NCI-H1436 treated with DMSO at 0.1 percent for 48 hours (cell line): ENCODE results near the gene EPHB3.
"Not testable (repeated sequence)": the region's sequence is repeated elsewhere in the genome, so short reads cannot be mapped to it uniquely, and the experiment has no call there.

Experiments
- DNase-seq: peaks from one replicate; lab custom pipeline; 2025; lab: John Stamatoyannopoulos, UW

EPHB3 gene

DNA sequence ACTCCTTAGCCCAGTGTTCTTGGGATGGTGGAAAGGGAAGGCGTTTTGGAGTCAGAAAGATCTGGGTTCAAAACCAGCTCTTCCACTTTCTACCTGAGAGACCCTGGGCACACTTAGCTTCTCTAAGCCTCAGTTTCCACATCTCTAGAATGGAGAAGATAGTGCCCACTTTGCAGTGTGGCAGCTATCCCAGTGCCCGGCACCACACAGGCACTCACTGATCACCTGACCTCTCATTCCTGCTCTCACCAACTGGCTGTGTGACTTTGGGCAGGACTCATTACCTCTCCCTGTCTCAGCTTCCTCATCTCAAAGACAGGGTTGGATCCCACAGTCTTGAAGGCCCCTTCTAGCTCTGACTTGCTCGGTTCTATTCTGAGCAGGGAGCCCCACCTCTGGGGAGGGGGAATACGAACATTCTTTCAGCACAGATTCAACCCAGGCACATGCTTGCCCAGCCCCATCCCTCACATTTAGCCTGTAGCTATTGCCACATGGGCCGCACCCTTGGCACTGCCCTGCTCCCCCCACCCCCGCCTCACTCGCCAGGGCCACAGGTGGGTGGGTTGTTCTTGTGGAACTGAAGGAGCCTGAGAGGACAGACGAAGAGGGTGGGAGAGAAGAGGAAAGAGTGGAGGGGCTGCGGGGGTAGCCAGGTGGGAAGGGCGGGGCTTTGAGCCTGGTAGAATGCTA, 39.2 kb downstream of the EPHB3 start:
- no peak for DNase-seq

DNA sequence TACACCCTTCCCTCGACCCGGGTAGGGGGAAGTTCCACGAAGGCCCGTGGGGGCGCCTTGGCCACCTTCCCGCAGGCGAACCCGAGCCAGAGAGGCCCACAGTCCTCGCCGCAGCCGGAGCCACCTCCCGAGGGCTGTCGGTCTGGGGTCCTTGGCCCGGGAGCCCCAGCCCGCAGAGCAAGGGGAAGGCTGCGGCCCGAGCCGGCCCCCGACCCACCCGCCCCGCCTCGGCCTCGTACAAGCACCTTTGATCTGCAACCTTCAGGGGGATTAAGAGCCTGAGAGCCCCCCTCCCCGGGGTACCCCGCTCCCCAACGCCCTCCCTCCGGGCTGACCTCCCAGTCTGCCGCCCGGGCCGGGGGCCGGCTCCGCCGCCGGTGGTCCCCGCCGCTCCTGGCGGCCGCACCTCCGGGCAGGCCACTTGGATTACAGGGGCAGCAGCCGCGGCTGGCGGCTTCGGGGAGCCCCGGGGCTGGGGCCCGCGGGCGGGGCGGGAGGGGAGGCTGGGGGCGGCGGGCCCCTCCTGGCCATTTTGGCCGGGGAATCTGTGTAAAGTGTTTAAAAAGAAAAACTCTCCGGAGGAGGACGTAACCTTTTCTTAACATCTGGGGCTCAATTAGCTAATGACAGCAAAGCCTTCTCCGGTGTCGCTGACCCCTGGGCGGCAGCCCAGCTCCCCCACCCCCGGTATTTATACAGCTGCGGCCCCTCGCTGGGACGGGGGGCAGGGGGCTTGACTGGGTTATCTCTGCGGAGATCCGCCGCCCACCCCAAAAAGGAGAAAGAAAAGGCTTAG, 40.2 kb downstream of the EPHB3 start:
- DNase-seq, result no peak

DNA sequence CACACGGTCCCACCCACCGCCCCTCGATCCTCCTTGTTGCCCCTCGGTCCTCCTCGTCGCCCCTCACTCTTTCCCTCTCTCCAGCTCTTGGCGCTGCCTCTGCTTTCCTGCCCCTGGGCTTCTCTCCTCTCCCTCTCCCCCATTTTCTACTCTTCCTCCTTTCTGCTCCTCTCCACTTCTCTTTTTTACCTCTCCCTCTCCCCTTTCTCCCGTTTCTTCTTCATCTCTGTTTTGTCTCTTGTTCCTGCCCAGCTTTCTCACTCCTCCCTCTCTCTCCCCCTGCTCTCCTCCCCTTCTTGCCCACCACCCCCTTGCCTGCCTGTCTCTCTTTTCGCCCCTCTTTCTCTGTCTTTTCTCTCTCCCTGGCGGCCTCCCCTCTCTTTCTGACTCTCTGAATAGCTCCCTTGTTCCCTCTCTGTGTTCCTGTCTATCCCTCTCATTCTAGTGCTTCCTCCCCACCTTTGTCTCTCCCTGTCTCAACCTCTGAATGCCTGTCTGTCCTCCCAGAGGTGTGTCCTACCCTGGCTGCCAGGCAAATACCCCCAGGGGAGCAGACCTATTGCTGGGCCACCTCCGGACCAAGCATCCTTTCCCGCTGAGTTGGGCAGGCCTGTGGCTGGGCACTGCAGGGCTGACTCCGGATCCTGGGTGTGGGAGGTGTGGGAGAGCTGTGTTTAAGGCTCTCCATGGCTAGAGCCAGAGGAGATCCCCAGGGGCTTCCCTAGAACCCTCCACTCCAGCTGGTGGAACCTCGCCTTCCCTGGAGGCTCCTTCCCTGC, 41.0 kb downstream of the EPHB3 start:
- no peak for DNase-seq

DNA sequence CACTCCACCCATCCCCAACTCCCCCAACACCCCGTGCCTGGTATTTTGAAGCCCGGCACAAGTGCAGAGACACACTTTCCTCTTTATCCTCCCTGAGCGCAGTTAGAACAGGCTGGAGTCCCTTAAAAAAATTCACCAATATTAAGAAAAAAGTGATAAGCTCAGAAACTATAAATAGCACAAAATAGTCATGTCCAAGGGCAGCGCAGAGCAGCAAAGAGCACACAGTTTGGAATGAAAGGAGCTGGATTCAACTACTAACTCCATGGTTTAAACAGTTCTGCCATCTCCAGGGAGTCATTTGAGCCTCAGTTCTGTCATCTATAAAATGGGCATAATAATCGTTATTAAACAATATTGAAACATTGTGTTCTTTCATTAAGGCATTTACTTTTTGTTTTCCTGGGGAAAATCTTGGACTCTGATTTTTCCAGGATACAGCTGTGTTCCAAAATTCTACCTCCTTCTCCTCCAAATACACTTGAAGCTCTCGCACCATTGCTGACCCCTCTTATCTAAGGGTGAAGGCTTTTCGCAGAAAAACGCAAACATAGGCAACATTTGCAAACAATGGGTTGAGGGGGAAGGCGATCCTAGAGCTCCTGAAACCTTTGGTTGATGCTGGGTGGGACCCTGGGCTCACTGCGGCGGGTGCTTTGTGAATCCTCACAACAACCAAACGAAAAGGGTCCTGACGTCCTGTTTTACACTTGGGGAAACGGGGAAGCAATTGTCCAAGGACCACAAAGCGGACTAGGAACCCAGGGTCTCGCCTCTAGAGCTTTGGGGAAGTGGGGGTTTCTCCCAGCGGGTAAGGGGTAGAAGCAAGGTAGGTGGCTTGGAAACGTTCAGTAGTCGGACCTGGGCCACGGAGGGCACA, 41.8 kb downstream of the EPHB3 start:
- no peak for DNase-seq

DNA sequence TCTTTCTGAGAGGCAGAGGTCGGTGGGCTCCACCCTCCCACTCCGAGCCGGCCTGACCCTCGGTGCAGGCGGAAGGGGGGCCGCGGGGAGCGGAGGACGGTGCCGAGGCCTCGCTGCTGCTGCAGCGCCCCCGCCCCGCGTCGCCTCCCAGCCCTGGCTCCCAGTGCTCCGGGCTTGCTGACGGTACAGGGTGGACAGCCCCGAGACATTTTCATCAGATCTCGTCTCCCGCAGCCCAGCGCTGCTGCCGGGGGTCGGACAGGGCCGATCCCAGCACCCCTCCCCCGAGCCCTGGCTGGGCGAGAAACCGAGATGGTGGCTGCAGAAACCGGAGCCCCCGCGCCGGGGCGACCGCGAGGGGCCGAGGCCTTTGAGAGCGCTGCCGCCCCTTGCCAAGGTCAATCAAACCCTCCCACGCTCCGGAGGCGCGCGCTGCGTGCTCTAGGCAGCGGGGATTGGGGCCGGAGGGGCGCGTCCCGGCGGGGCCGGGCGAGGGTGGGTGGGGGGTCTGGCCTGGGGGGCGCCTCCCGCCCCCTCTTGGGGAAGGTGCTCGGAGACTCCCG, 42.5 kb downstream of the EPHB3 start:
- DNase-seq, result no peak

DNA sequence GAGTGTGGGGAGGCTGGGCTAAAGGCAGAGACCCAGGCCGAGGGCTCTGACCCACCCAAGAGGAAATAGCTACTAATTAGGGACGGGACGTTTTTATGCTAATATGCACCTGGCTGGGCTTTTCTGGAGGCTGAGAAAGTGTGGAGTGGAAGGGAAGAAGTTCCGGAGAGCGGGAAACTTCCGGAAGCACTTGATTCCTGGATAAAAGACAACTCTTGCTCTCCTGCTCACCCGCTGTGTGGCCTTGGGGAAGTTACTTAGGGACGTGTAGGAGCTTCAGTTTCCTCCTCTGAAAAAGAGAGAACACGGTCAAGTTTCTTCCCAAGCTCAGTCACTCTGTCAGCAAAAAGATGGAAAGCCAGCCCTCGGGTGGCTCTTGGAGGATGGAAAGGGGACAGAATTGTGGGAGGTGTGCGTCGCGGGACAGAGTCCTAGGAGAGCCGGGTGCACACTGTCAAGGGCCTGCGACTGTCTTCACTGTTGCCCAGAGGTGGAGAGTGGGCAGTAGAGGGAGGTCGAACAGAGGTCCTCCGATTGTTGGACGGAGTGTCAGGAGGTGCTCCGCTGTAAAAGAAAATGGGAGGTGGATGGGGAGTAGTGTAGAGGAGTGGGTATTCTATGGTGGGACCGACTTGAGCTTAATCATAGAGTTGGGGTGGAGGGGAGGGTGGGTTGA, 43.2 kb downstream of the EPHB3 start:
- no peak for DNase-seq

DNA sequence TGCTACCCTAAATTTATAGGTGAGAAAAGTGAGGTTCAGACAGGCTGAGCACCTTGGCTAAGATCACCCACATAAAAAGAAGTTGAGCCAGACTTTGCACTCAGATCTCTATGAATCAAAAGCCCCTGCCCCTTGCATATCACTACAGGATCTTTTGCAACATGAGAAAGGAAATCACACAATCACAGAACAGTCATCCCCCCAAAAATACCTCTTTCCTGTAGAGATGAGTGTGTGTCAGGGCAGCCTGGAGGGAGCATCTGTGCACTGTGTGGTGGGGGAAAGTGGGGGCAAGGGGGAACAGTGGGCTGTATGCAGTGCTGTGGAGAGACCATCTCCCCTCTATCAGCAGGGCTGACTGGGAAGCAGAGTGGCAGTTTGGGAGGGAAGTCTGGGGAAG, 46.6 kb downstream of the EPHB3 start:
- no peak for DNase-seq

DNA sequence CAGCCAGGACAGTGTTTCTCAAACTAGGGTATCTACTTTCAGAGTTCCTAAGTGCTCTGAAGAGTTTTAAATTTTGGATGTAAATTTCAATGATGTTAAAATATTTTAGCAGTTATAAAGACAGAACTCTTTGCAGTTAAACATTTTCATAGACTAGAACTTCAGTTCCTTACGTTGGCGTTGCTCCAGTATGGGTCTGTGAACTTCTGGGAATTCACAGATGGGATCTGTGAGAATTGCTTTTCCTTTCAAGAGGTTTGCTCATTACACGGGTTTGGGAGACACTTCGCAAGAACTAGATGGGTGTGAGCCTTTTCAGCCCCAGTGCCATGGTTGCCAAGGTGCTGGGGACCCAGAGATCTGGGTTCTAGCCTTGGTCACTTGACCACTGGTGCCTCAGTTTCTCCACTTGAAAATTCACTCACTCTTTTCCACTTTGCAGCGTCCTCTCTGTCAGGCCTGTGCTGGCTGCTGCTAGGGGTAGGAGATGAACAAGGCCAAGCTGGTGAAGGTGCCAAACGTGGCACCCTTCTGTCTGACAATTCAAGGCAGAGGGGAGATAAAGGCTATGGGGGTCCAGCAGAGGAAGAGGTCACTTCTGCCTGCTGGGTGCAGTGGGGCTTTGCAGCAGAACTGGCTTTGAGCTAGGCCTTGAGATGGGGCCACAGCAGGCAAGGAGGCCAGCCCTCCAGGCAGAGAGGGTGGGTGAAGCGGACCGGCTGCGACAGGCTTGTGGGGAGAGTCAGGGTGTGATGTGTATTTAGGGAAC, 48.1 kb downstream of the EPHB3 start:
- no peak for DNase-seq

DNA sequence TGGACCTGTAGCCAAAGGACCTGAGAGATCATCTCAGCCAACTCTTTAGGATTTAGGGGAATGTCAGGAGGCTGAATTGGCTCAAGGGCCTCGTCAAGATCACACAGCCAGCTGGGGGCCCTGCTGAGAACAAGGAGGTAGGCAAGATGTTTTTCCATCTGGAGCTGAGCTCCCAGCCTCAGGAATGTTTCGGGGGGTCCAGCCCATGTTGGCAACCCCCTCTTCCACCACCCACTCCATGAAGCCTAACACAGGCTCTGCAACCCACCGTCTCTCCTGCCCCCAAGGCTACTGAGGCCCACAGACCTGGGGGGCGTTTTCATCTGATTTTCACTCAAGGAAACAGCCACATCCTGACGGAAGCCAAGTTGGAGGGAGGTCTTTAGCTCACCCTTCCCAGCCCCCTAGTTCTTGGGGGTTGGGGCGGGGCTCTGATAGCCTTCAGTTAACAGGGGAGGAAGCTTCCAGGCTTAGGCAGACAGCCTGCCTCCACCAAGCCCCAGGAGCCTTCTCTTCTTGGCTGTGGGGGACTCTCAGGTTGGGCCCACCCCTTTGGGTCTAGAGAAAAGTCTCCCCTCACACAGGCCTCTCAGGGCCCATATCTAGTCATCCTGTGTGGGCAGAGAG, 48.8 kb downstream of the EPHB3 start:
- no peak for DNase-seq

DNA sequence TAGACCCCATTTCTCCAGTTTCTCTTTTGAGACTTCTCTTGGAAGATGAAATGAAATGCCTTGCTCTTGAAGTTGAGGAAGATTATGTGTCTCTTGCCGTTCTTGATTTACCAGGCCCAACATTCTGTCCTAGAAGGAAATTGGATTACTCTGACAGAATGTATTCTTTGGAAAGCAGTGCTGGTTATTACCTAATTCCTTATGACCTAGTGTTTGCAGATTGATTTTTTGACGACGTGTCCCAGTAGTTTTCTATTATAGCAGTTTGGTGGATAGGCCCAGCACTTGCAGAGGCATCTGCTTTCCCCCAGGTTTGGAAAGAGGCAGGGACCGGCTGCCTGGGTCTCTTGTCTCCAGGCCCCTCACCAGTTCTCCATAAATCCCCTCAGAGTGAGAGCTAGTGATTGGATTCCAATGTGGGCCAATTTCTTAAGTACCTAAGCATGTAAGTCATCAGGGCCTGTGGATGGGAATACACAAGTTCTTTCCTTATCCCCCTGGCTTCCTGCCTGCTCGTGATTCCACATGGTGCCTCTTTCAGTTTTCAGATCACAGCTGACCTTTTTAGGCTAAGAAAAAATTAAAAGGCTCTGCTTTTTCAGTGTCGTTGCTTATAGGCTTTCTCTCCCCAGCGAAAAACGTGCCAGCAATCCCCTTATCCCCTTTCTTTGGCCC, 50.2 kb downstream of the EPHB3 start:
- DNase-seq, result no peak

DNA sequence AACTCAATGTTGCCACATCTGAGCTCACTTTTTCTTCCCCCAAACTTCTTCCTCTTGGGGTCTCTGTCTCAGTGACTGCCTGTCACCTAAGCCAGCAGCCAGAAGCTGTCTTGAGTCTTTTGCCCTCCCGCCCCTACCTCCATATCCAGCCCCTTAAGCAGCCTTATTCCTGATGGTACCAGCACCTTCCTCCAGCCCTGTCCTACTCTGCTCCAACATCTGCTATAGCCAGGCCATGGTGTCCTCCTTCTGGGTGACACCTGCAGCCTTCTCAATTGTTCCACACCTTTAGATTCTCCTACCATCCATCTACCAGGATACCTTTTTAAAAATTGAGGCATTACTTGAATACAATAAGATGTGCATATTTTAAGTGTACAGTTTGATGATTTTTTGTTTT, 53.8 kb downstream of the EPHB3 start:
- no peak for DNase-seq

DNA sequence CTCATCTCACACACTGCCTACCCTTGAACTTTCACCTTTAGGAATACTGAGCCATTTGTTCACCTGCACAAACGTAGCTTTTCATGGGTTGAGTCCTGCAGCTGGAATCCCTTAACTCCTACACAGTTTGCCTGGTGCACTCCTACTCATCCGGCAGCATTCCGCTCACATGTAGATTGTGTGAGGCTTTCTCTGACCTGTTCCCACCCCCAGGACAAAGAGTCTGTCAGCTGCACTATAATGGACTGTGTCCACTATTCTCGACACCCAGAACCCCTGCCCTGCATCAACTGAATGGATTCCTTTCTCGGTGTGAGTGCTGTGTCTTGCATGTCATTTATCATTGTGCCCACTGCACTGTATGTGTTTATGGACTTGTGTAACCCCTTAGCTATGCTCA, 54.9 kb downstream of the EPHB3 start:
- no peak for DNase-seq

DNA sequence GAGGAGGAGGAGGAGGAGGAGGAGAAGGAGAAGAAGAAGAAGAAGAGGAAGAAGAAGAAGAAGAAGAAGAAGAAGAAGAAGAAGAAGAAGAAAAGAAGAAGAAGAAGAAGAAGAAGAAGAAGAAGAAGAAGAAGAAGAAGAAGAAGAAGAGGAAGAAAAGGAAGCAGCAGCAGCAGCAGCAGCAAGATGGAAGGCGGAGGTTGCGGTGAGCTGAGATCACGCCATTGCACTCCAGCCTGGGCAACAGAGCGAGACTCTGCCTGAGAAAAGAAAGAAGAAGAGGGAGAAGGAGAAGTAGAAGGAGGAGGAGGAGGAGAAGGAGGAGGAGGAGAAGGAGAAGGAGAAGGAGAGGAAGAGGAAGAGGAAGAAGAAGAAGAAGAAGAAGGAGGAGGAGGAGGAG, 55.7 kb downstream of the EPHB3 start:
- DNase-seq, result not testable (repeated sequence)

DNA sequence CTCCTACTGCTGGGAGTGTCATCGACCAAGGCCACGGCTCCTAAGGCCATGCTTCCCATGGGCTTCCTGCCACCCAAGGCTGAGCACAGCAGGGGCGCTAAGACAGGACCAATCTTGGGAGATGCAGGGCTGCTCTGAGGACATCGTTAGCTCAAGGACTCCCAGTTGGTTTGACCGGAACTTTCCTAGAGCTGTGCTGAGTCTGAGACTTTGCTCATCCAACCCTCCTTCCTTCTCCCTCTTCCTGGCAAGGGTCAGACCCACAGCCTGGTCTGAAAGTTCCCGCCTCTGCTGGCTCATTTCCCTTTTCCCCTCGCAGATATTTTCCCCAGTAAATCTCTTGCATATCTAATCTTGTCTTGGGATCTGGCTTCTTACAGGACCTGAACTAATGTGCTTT, 57.2 kb downstream of the EPHB3 start:
- no peak for DNase-seq

DNA sequence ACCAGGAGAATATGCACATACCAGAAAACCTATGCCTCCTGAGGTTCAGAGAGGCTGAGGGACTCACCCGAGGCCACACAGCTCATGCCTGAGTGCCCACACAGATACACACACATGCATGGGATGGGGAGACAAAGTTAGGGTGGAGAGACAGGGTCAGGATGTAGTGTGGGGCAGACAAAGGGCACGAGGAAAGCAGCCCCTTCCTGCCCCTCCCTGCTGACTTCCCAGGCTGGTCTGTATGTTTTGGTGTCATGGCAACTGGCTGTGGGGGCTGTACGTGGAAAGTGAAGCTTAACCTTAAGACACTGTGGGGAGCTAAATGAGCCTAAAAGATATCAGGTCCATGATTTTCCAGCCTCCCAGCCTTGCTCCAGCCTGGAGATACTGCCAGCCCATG, 57.8 kb downstream of the EPHB3 start:
- no peak for DNase-seq

DNA sequence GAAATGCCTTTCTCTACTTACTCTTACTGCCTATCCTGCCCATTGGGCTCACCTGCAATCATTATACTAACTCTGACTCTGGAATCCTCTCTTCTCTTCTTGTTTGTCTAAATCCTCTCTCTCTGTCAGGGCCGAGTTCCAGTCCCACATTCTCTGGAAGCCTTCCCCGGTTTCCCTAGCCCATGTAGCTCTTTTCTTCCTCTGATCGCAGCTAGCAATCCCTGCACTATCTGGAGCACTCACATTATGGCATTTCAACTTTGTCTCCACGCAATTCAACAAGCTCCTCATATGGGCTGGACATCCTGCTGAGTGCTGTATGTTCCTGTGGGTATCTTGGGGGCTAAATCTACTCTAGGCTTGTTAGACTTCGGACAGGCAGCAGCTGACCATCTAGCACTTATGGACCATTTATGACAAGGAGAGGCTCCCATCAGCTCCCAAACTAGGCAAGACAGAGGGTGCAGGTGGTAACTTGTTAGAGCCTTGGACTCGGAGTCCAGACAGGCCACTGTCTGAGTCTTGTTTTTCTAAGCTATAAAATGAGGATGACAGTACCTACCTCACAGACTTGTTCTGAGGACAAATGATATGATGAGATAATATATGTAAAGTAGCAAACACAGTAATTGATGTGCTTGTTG, 58.3 kb downstream of the EPHB3 start:
- no peak for DNase-seq

DNA sequence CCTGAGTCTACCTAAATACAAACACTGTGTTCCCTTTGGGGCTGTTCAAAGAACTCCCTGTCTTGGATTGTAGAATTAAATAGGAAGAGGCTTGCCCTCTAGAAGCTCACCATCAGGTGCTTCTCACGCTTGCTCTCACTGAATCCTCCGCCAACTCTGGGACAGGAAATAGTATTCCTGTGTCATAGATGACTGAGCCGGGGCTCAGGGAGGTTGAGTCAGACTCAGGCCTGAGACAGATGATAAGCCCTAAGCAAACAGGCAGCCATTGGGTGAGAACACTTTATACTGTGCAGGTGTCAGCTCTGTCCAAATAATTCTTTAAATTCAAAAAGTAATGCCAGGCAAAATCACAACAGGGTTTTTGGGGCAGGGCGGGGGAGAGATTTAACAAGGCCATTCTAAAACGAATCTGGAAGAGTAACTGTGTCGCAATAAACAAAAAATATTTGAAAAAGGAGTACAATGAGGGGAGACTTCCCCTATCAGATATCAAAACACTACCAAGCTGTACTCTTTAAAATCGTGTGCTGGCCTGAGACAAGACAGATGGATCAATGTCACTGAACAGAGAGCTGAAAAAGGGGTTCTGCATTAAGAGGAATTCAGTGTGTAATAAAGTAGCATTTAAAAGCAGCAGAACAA, 59.0 kb downstream of the EPHB3 start:
- DNase-seq, result no peak

DNA sequence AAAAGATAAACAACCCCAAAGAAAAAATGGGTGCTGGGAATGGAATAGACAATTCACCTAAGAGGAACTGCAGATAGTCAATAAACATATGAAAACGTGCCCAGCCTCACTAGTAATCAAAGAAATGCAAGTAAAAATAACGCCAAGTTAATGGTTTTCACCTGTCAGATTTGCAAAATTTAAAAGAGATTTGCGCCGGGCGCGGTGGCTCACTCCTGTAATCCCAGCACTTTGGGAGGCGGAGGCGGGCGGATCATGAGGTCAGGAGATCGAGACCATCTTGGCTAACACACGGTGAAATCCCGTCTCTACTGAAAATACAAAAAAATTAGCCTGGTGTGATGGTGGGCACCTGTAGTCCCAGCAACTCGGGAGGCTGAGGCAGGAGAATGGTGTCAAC, 60.6 kb downstream of the EPHB3 start:
- DNase-seq, result not testable (repeated sequence)
